GM12891 (cell line): ENCODE data around the gene GPR78.

Experiments used
- POLR2A ChIP-seq: IDR thresholded peaks from 2 replicates; pipeline ENCODE4 v1.6.1; 2011; ENCODE audit warnings: low read depth, low read length, control low read depth
- POLR2AphosphoS5 ChIP-seq: IDR thresholded peaks from 2 replicates; pipeline ENCODE4 v1.6.1; 2011; ENCODE audit warnings: low read depth, low read length, control low read depth
- POU2F2 ChIP-seq: IDR thresholded peaks from 2 replicates; pipeline ENCODE4 v1.6.1; 2011; ENCODE audit warnings: low read depth, mild to moderate bottlenecking, control low read depth, low read length, moderate library complexity
- SPI1 ChIP-seq: IDR thresholded peaks from 2 replicates; pipeline ENCODE4 v1.6.1; 2011; ENCODE audit warnings: low read depth, low read length, control low read depth

DNA sequence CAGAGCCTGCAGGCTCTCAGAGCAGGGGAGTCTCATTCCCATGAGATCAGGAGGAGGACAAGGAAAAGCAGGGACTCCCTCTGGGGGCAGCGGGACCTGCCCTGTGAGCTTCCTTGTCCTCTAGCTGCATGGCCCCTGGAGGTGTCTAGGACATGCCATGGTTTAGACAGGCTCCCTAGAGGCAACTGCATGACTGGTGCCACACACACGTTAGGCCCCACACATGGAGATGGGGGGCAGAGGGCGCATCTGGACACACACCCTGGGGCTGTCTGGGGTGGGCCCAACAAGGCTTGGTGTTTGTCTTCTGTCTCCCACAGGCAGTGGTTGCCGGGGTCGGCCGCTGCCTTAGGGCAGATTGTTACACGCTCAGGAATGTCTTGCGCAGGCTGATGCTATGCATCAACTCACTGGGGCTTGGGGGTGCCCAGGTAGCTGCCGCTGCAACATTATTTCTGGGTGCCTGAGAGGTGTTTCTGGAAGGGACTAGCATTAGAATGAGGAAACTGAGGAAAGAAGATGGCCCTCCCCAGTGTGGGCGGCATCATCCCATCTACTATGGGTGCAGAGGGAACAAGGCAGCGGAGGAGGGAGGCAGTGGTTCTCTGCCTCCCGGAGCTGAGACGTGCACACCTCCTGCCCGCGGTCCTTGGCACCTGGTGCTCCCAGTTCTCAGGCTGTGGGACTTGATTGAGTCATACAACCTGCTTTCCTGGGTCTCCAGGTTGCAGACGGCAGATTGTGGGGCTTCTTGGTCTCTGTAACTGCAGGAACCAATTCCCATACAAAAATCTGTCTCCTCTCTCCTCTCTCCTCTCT lies 32.1 kb upstream of the GPR78 start:
- TF ChIP-seq SPI1, result no peak
- no peak for TF ChIP-seq POLR2AphosphoS5
- no peak for TF ChIP-seq POLR2A
- TF ChIP-seq POU2F2, result no peak
